NB4 (cell line): ENCODE data around the gene MAD2L2.

Source experiments
- DNase-seq: peaks from one replicate; pipeline ENCODE4 v3.0.0; 2010; ENCODE audit warnings: low read depth
- H3K4me3 ChIP-seq: one replicate; pipeline ENCODE4 v1.5.1; 2011; ENCODE audit warnings: mild to moderate bottlenecking, low read depth, low read length, moderate library complexity
- MYC ChIP-seq: IDR thresholded peaks from 2 replicates; pipeline ENCODE4 v1.6.1; 2011; ENCODE audit warnings: low read depth, low read length
- POLR2A ChIP-seq: IDR thresholded peaks from 2 replicates; pipeline ENCODE4 v1.6.1; 2011; ENCODE audit warnings: mild to moderate bottlenecking; ENCODE audit not compliant: insufficient read length; ENCODE audit errors: extremely low read depth
- TF ChIP-seq, protein P1 (sequence below): IDR thresholded peaks from 2 replicates; pipeline ENCODE4 v1.6.1; 2011; ENCODE audit warnings: low read depth, low read length
- TF ChIP-seq, protein P2 (sequence below): IDR thresholded peaks from one replicate; pipeline ENCODE4 v1.5.1; 2012; ENCODE audit warnings: low read depth, low read length

The MAD2L2 gene

DNA sequence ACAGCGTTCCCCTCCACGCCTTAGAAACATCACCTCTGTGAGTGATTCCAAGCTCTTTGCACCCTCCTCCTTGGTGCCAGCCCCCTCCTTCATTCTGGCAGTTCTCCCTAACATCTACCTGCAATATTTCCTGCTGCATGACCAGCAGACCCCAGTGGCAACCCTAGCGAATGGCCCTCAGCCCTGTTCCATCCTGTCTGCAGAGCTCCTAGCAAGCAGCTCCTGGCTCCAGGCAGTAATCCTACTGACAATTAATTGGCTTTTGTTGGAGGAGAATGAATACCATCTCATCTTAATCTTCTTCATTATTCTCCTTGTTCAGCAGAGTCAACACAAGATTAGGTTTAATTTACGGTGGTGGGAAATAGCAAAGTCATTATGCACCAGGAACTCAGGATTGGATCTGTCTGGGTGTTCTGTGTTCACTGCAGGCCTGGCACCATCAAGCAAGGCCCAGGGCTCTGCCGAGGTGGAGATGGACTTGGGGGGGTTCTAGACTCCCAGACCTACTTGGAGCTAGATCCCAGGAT lies 39.1 kb downstream of the MAD2L2 start:
- TF ChIP-seq MYC (no peak), POLR2A (no peak)
- TF ChIP-seq, protein P1, sequence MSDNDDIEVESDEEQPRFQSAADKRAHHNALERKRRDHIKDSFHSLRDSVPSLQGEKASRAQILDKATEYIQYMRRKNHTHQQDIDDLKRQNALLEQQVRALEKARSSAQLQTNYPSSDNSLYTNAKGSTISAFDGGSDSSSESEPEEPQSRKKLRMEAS: no peak
- TF ChIP-seq, protein P2, sequence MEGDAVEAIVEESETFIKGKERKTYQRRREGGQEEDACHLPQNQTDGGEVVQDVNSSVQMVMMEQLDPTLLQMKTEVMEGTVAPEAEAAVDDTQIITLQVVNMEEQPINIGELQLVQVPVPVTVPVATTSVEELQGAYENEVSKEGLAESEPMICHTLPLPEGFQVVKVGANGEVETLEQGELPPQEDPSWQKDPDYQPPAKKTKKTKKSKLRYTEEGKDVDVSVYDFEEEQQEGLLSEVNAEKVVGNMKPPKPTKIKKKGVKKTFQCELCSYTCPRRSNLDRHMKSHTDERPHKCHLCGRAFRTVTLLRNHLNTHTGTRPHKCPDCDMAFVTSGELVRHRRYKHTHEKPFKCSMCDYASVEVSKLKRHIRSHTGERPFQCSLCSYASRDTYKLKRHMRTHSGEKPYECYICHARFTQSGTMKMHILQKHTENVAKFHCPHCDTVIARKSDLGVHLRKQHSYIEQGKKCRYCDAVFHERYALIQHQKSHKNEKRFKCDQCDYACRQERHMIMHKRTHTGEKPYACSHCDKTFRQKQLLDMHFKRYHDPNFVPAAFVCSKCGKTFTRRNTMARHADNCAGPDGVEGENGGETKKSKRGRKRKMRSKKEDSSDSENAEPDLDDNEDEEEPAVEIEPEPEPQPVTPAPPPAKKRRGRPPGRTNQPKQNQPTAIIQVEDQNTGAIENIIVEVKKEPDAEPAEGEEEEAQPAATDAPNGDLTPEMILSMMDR: no peak

GRCh38 chr1:11640944-11641343 lies 40.0 kb downstream of the MAD2L2 start:
- TF ChIP-seq, protein P2: no peak
- TF ChIP-seq MYC (no peak), POLR2A (no peak)
- TF ChIP-seq, protein P1: no peak
- H3K4me3 ChIP-seq: no peak overlapping the region
- no peak for DNase-seq

More for the DNA sequence above, 39.1 kb downstream of the MAD2L2 start:
- no peak overlapping the region for H3K4me3 ChIP-seq
- no peak for DNase-seq

- TF ChIP-seq, protein P2: no peak
- TF ChIP-seq POLR2A (no peak), MYC (no peak)
- TF ChIP-seq, protein P1: no peak
- H3K4me3 ChIP-seq: no peak overlapping the region
- DNase-seq: no peak
Observed at GRCh38 chr1:11640101-11640500, 40.8 kb downstream of the MAD2L2 start.

DNA sequence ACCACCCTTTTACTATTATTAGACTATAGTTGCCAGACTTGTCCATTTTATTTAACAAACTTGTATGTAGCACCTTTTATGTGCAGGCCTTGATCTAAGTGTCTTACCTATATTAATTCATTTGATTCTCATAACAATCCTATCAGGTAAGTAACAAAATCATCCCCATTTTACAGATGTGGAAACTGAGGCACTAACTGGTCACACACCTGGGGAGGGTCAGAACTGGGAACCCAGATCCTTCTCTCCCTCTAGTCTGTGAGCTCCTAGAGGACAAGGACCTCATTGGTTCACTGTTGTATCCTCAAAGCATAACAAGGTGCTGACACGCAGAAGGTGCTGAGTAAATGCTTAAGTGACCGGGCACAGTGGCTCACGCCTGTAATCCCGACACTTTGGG lies 41.6 kb downstream of the MAD2L2 start:
- TF ChIP-seq MYC (no peak), POLR2A (no peak)
- TF ChIP-seq, protein P1: no peak
- TF ChIP-seq, protein P2: no peak
- no peak overlapping the region for H3K4me3 ChIP-seq
- DNase-seq: no peak

- TF ChIP-seq POLR2A: no peak
- TF ChIP-seq MYC: no peak
- TF ChIP-seq, protein P1: no peak
- TF ChIP-seq, protein P2: no peak
- no peak for DNase-seq
- no peak overlapping the region for H3K4me3 ChIP-seq
Observed at GRCh38 chr1:11638121-11638520, 42.8 kb downstream of the MAD2L2 start.
